ENCODE data around the gene CARNS1.

- TF ChIP-seq POLR2A (IDR thresholded peaks at IDR 0.05) (no peak), CTCF (IDR thresholded peaks at IDR 0.05) (no peak), POLR2AphosphoS5 (IDR thresholded peaks at IDR 0.05) (no peak)
These were observed 7.4 kb downstream of the CARNS1 start for GRCh38 chr11:67422891-67423290.

Data from breast epithelium (tissue), 3 donors.